Stimulated activated CD4-positive, alpha-beta T cell treated with anti-CD3 and anti-CD28 coated beads, Interleukin-2, amount 100 ng/mL, for 48 hours (primary cell): ENCODE data around the gene RPS6KB1.
"Not testable (repeated sequence)": the region's sequence is repeated elsewhere in the genome, so short reads cannot be mapped to it uniquely, and the experiment has no call there.

Source experiments
- DNase-seq, 2 donors: peaks; one replicate each; pipeline ENCODE4 v3.0.0-alpha.2; 2020

Gene RPS6KB1

GRCh38 chr17:59892924-59893675 lies at the start of gene RPS6KB1, which contains the start of gene TUBD1:
TSS of gene RPS6KB1 (plus strand) at chr17:59893121. CDS start at chr17:59893185, 64 bp downstream.
TSS of gene TUBD1 (minus strand) at chr17:59892943. CDS start at chr17:59891002, 1,941 bp downstream.
- peak; percentile 93 to 94 for DNase-seq

DNA sequence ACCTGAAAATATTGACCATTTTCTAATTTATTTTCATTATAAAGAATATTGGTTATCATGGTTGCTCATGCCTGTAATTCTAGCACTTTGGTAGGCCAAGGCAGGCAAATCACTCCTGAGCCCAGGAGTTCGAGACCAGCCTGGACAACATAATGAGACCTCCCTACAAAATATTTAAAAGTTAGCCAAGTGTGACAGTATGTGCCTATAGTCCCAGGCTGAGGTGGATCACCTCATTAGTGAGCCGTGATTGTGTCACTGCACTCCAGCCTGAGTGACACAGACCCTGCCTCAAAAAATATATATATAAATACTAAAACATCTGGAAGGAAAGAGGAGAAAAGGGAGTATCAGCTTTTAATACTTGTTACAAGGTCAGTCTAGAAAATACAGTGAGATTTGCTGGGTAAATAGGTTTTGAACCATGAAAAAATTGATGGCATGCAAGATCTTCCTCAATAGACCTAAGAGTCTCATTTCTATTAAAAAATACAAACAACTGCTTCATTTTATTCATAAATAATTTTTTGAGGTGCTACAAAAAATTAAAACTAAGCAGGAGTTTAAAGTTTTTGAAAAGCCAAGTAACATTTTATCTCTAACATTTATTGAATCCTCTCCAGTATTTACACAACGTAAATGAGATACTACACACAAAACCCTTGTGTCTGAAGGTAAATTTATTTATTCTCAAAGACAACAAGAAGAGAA lies 47.9 kb upstream of the RPS6KB1 start:
- no peak for DNase-seq

DNA sequence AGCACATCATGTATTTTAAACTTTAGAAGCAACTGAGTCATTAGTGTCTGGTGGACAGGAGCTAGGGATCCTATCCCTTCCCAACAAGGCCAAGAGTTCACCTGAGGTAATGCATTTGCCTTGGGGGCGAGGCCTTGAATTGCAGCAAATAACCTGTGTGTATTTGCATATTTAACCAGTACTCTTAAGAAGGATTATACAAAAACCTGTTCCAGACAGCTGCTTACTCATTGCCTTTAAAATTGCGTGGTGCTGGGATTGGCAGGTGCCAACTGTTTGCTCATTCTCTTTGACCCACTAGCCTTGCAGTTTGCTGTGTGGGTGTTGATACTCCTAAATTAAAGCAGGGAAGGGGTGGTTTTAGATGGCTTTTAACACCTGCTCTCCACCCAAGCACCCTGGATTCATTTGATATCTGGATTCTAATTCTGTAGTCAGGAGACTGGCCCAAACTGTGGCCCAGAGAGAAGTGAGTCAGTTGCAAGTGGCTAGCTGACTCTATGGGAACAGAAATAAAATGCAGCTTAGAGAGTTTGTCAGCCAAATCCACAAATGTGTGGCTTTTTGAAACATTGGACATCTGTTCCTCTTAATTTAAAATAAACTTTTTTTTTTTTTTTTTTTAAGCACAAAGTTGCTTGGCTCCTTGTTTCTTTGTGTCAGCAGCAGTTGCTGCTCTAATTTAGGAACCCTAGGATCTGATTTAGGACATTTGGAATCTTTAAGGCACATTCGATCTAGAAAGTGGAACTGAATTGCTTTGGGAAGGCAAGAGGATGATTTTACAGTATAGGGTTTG lies 47.1 kb upstream of the RPS6KB1 start:
- DNase-seq = no peak

GRCh38 chr17:59846394-59847165 lies 46.3 kb upstream of the RPS6KB1 start:
- DNase-seq = no peak

- no peak for DNase-seq
Measured at GRCh38 chr17:59848385-59848668, 44.6 kb upstream of the RPS6KB1 start.

DNA sequence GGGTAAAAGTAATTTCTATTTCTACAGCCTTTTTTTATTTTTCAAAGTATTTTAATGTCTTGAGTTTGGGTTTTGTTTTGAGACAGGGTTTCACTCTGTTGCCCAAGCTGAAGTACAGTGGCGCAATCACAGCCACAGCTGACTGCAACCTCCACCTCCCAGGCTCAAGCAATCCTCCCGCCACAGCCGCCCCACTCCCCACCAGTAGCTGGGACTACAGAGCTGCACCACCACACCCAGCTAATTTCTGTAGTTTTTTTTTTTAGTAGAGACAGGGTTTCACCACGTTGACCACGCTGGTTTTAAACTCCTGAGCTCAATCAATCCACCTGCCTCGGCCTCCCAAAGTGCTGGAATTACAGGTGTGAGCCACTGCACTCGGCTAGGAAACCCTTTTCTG lies 44.1 kb upstream of the RPS6KB1 start:
- DNase-seq = no peak

GRCh38 chr17:59850311-59850710 lies 42.6 kb upstream of the RPS6KB1 start:
- not testable (repeated sequence) for DNase-seq

GRCh38 chr17:59851439-59852375 lies 41.2 kb upstream of the RPS6KB1 start:
- no peak for DNase-seq

DNA sequence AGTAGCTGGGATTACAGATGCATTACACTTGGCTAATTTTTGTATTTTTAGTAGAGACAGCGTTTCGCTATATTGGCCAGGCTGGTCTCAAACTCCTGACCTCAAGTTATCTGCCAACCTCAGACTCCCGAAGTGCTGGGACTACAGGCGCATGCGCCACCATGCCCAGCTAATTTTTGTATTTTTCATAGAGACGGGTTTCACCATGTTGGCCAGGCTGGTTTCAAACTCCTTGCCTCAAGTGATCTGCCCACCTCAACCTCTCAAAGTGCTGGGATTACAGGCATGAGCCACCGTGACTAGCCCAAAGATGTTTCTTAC lies 40.1 kb upstream of the RPS6KB1 start:
- DNase-seq = not testable (repeated sequence)

- no peak for DNase-seq
Measured at GRCh38 chr17:59853168-59853918, 39.6 kb upstream of the RPS6KB1 start.

GRCh38 chr17:59853919-59854729 lies 38.8 kb upstream of the RPS6KB1 start:
- DNase-seq = not testable (repeated sequence)

DNA sequence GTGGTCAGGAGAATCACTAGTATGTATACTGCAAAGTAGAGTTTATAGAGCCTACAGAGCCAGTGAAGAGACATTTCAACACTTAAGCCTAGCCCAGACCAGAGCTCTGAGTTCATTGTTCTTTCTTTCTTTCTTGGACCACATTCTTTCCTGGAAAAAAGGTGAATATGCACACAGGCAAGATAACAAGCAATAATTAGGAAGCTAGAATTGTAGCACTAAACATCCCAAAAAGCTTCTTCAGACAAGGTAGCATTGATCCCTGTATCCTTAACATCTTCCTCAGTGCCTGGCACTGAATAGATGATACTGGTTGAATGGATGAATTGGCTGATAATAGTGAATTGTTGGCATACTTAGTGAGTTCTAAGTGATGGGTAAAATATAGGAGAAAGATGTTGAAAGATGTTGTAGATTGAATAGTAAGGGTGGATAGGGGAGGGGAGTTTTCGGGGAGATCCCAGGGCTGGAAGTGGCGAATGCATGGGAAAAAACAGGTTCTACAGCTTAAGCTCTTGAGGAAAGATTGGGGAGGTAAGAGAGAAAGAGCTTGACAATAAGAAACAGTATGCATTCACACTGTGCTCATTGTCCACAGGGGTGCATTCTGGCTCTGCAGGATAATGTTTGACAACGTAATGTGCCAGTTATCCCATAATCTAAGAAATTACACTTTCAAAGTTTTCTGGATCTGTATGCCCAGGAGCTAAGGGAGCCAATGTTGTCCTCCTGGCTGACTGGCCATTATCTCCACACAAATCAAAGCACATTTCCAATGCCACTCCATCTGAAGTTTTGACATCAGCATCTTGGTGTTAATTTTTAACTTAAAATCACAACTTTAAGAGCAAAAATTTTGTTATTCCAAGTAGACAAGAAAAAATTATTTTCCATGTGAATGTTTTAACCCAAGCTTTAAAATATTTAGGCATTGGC lies 35.8 kb upstream of the RPS6KB1 start:
- no peak for DNase-seq

- DNase-seq = no peak
Measured at GRCh38 chr17:59858167-59858816, 34.6 kb upstream of the RPS6KB1 start.

- DNase-seq = no peak
Measured at GRCh38 chr17:59858932-59859331, 34.0 kb upstream of the RPS6KB1 start.

DNA sequence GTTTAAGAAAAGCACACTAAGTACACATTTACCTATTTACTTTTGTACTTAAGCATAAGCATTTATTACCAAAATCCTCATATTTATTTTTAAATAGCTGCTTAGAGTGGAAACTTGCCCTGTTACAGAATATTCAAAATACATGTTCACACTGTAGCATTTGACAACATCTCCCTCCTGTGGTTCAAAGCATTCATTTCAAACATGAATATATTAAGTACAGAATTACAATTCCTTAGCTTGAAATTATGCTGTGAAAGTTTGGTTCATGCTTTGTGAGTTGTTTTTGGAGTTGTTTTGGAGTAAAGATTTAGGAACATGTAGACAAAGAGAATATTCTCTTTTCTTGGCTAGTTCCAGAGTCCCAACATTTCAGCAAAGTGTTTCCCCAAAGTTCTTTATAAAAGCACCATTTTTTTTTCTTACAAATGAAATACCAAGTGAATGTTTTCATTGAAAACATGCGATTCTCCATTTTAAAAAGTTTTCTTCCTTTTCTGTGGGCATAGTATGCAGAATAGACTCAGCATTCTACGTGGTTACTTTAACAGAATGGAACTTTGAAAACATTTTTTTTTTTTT lies 33.4 kb upstream of the RPS6KB1 start:
- DNase-seq = no peak

- DNase-seq = no peak
Measured at GRCh38 chr17:59863616-59864015, 29.3 kb upstream of the RPS6KB1 start.

DNA sequence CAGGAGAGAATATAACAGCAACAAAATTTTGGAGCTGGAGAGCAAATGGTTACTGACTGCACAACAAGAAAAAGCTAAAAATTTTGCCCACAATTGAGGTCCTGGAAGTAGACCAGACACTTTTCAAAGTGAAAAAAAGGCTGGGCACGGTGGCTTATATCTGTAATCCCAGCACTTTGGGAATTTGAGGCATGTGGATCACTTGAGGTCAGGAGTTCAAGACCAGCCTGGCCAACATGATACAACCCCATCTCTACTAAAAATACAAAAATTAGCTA lies 23.0 kb upstream of the RPS6KB1 start:
- no peak for DNase-seq

GRCh38 chr17:59870482-59870881 lies 22.4 kb upstream of the RPS6KB1 start:
- DNase-seq = no peak
